GM18907 (cell line): ENCODE data around the gene TMOD2.
A peak's percentile ranks its signal among the peaks of the same experiment; 100 is the strongest.

Experiments used
- ATAC-seq: cut with Tn5 transposase; IDR thresholded peaks from one replicate; pipeline ENCODE4 v1.9.1; 2021; ENCODE audit warnings: mild to moderate bottlenecking, moderate library complexity; ENCODE audit not compliant: unreplicated experiment

Gene TMOD2

GRCh38 chr15:51848811-51849210, 97.4 kb downstream of the TMOD2 start:
- ATAC-seq: no peak

- no peak for ATAC-seq
These were observed 98.5 kb downstream of the TMOD2 start for GRCh38 chr15:51849860-51850259.

GRCh38 chr15:51853998-51854397, 102.6 kb downstream of the TMOD2 start:
- no peak for ATAC-seq

- ATAC-seq: no peak
These were observed 104.2 kb downstream of the TMOD2 start for GRCh38 chr15:51855612-51856011.

- no peak for ATAC-seq
These were observed 105.5 kb downstream of the TMOD2 start for GRCh38 chr15:51856714-51857380.

GRCh38 chr15:51861557-51862359, 110.4 kb downstream of the TMOD2 start:
- peak; percentile 74 for ATAC-seq

- no peak for ATAC-seq
These were observed 111.7 kb downstream of the TMOD2 start for GRCh38 chr15:51863131-51863530.

- no peak for ATAC-seq
These were observed 113.1 kb downstream of the TMOD2 start for GRCh38 chr15:51864408-51865056.

GRCh38 chr15:51865317-51865716, 113.9 kb downstream of the TMOD2 start:
- no peak for ATAC-seq
